Mucosa of descending colon (tissue), 3 donors: ENCODE results near the gene EPHB3. TPM values are rescaled to one million over a fixed set of nuclear protein-coding genes. Genes with fewer than 3 reads are reported as not detected.

Source experiments
- ATAC-seq: fragments of 200-7000 bp; cut with Tn5 transposase; one replicate; pipeline ENCODE4 v1.9.1; 2020; ENCODE audit warnings: mild to moderate bottlenecking, moderate library complexity
- DNase-seq, 3 donors: peaks; one replicate each; pipeline ENCODE4 v3.0.0-alpha.2; 2020
- H3K36me3 ChIP-seq: fragments of 200-600 bp; one replicate; pipeline ENCODE4 v1.8.0; 2021; ENCODE audit warnings: low read depth, mild to moderate bottlenecking
- H3K4me1 ChIP-seq: fragments of 200-600 bp; one replicate; pipeline ENCODE4 v1.8.0; 2021; ENCODE audit warnings: low read depth, mild to moderate bottlenecking
- H3K4me3 ChIP-seq: fragments of 200-600 bp; one replicate; pipeline ENCODE4 v1.8.0; 2021; ENCODE audit warnings: mild to moderate bottlenecking
- H3K9me3 ChIP-seq: fragments of 200-600 bp; one replicate; pipeline ENCODE4 v1.8.0; 2021; ENCODE audit warnings: mild to moderate bottlenecking
- CTCF ChIP-seq: fragments of 200-600 bp; IDR thresholded peaks from one replicate; pipeline ENCODE4 v1.8.0; 2022; ENCODE audit warnings: antibody characterized with exemption, mild to moderate bottlenecking
- intact Hi-C, 2 donors: fragments of 100-400 bp; cut with DNase I in 1 of 2; cut with micrococcal nuclease in 1 of 2; formaldehyde crosslinking; loops; one replicate each; pipeline versions ENCODE4 v1.11.0 to v1.11.1; 2022; cut with DNase I, micrococcal nuclease
- total RNA-seq, 3 donors: library from RNA; stranded (reverse); fragmentation: NEBNext Ultra II Directional in 2 of 3; extraction: Animal tissue kit (Norgen Biotek cat#: 25700) in 2 of 3; gene quantifications; one replicate each; pipeline versions ENCODE4 v1.2.1 to v1.2.4, GENCODE V29; 2021 to 2023
- donor health status: DM: no; HTN: no; CAD: no; lungs with moderate emphysema.
- donor health status: DM: no; HTN: no; CAD: no.
- donor health status: DM: no; HTN: yes; CAD: no.

The EPHB3 gene
- total RNA-seq, 3 donors from 2014 or later = 14.1 to 57.2 (median 33.6) TPM

GRCh38 chr3:184568924-184569829, 7.6 kb downstream of the EPHB3 start:
- DNase-seq (peak; percentile 77 to 83 (median 83)), ATAC-seq (peak; percentile 48)
- H3K9me3 ChIP-seq = no peaks in the 10 kb centered on the region
- peaks cover 46% of the 10 kb centered on the region for H3K4me1 ChIP-seq
- no peak overlapping the region for H3K4me3 ChIP-seq
- TF ChIP-seq CTCF = no peak
- H3K36me3 ChIP-seq = no peaks in the 10 kb centered on the region
- intact Hi-C loops = loop anchor here in 1 of 2 donors (5.0 kb wide), 1 partner anchor 143 kb away; the partner anchor contains the start of gene MAGEF1

- Histone ChIP-seq H3K4me3 (no peak overlapping the region), H3K36me3 (no peaks in the 10 kb centered on the region), H3K9me3 (no peaks in the 10 kb centered on the region), H3K4me1 (peaks cover 39% of the 10 kb centered on the region)
- no peak for TF ChIP-seq CTCF
- intact Hi-C loops = no loop called here
- ATAC-seq (no peak), DNase-seq (no peak)
These were observed 8.4 kb downstream of the EPHB3 start for GRCh38 chr3:184570035-184570434.

GRCh38 chr3:184570489-184570888, 8.9 kb downstream of the EPHB3 start:
- Histone ChIP-seq H3K9me3 (no peaks in the 10 kb centered on the region), H3K4me1 (peaks cover 36% of the 10 kb centered on the region), H3K36me3 (no peaks in the 10 kb centered on the region), H3K4me3 (no peak overlapping the region)
- ATAC-seq (no peak), DNase-seq (peak in 1 of 3 donors; percentile 28)
- intact Hi-C loops = no loop called here
- no peak for TF ChIP-seq CTCF

- intact Hi-C loops = no loop called here
- TF ChIP-seq CTCF = no peak
- Histone ChIP-seq H3K4me1 (peaks cover 22% of the 10 kb centered on the region), H3K4me3 (no peak overlapping the region), H3K36me3 (no peaks in the 10 kb centered on the region), H3K9me3 (no peaks in the 10 kb centered on the region)
- peak in 1 of 3 donors; percentile 27 for DNase-seq
- ATAC-seq = no peak
These were observed 10.3 kb downstream of the EPHB3 start for GRCh38 chr3:184571750-184572377.

GRCh38 chr3:184572633-184573270, 11.2 kb downstream of the EPHB3 start:
- Histone ChIP-seq H3K36me3 (no peaks in the 10 kb centered on the region), H3K9me3 (no peaks in the 10 kb centered on the region), H3K4me3 (no peak overlapping the region), H3K4me1 (peaks cover 14% of the 10 kb centered on the region)
- intact Hi-C loops = no loop called here
- no peak for ATAC-seq
- no peak for TF ChIP-seq CTCF
- peak in 1 of 3 donors; percentile 37 for DNase-seq
